Forelimb muscle (tissue), 1 donor: ENCODE measurements around the gene CDX1. TPM values are rescaled to one million over a fixed set of nuclear protein-coding genes. Genes with fewer than 3 reads are reported as not detected.

Experiments
- DNase-seq: peaks from one replicate; pipeline ENCODE4 v3.0.0-alpha.2; 2013; ENCODE audit warnings: low read depth
- polyA plus RNA-seq: library from polyadenylated mRNA; unstranded; fragments of 120-200 nt; gene quantifications from one replicate; pipeline ENCODE4 v1.2.1, GENCODE V29; 2013; ENCODE audit not compliant: insufficient read length

The CDX1 gene
- polyA plus RNA-seq, 1 donor: 0.24 TPM

- DNase-seq: no peak
Measured at GRCh38 chr5:150146862-150147601, 19.5 kb upstream of the CDX1 start.

- no peak for DNase-seq
Measured at GRCh38 chr5:150147670-150148069, 18.9 kb upstream of the CDX1 start.

GRCh38 chr5:150148117-150148927 lies 18.3 kb upstream of the CDX1 start:
- DNase-seq: no peak

GRCh38 chr5:150149618-150150017 lies 17.0 kb upstream of the CDX1 start:
- no peak for DNase-seq

DNA sequence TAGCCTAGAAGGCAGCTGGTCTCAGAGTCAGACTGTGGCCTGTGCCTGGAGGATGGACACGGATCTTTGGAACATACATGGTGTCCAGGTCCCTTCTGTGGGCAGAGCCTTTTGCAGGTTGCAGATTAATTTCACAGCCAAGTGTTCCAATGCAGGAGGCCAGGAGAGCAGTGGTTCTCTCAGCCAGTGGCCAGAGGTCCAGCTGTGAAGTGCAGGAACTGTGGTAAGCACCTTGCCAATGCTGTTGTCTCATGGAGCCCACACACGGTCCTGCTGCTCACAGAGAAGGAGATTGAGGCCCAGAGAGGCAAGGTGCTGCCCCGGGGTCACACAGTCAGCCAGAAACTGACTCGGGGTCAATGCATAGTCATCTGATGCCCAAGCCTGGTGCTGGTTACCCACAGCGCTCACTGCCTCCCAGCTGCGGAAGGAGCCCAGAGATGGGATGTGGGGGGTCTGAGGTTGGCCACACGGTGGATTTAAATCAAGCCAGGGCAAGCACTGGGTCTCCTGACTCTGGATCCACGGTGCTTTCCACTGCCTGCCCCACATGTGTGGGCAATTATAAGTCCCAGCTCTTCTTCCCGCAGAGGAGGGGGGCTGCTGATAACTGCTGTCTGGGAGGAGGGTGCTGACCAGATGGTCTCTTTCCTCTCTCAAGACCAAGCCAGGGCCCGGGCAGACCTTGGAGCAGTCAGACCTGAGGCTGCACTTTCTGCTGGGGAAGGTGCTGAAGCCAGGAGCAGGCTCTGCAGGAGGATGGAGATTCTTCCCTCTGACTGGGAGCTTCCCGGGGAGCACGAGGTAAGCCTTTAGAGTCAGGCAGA lies 13.7 kb upstream of the CDX1 start:
- no peak for DNase-seq

GRCh38 chr5:150153483-150153882 lies 13.1 kb upstream of the CDX1 start:
- DNase-seq: no peak

DNA sequence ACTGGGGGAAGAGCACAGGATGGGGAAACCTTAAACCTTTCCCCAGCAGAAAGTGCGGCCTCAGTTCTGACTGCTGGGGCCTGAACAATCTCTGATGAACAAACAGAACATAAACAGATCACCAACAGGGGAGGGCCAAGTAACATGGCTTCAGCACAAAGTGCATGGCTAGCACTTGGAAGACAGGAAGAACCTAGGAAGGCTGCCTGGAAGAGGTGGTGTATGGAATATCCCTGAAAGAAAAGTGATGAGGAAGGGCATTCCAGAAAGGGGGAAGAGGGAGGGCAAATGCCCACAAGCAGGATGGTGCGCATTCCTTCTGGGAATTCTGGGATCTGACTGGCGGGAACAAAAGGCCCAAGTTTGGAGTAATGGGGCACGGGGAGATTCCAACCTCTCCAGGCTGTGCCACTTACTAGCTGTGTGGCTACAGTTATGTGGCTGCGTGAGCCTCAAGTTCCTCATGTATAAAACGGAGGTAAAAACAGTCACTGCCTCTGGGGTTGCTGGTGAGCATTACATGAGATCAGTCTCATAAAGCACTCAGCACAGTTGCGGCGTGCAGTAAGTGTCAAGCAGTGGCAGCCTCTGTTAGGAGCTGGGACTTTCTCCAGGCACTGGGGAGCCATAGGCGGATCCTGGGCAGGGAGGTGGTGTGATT lies 12.5 kb upstream of the CDX1 start:
- DNase-seq: no peak

DNA sequence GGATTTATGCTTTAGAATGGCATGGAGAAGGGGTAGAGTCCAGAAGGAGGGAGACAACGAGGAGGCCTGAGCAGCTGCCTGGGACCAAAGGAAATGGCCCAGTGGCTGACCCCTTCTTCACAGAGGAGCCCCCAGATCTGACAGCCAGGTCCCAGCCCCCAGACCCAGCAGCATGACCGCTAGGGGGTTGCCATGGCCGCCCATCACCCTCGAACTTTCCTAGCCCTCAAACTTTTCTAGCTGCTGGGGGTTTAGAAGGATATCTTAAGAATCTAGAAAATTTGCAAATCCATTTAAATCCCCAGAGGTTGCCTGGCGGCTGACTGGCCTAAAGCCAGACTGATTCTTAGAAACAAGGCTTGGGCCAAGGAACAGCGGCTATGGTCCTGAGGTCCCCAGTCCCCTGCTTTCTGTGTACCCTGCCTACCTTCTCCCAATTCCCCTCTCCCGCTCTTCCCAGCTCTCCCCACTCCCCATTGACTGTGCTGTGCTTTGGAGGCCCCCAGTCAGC lies 11.9 kb upstream of the CDX1 start:
- DNase-seq: no peak

- DNase-seq: peak; percentile 57
Measured at GRCh38 chr5:150155258-150156026, 11.1 kb upstream of the CDX1 start, which contains the start of gene PDGFRB. TSS of gene PDGFRB (minus strand) at chr5:150155845. CDS start at chr5:150137047, 18,798 bp downstream.

DNA sequence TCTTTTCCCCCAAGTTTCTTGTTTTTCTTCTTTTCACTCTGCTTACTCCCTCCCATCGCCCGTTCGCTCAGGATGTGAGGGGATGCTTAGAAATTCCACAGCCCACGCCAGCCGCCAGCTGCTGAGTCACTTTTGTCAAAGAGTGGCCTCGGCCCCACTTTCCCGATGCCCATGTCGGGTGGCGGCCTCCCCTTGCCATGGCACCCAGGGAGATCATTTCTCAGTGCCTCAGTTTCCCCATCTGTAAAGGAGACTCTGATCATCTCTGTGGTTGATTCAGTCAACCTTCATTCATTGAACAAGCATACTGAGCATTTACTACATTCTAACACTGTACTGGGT lies 10.6 kb upstream of the CDX1 start:
- no peak for DNase-seq

DNA sequence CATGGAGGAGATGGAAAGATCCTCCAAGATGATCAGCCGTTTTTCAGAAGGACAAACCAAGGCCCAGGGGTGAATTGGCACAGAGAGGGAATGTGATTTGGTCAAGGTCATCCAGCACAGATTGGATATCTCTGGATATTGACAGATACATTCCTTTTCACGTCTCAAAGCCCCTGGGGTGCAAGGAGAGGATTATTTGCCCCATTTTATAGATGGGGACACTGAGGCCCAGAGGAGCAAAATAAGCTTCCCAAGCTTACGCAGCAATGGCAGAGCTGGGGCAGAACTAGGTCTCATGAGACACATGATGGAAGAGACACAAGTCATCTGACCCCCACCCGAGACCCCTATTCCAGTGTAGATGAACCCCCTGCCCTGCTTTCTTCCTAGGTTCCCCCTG lies 10.0 kb upstream of the CDX1 start:
- DNase-seq: no peak

GRCh38 chr5:150157168-150157567 lies 9.4 kb upstream of the CDX1 start:
- DNase-seq: no peak

GRCh38 chr5:150158170-150158949 lies 8.2 kb upstream of the CDX1 start:
- no peak for DNase-seq

DNA sequence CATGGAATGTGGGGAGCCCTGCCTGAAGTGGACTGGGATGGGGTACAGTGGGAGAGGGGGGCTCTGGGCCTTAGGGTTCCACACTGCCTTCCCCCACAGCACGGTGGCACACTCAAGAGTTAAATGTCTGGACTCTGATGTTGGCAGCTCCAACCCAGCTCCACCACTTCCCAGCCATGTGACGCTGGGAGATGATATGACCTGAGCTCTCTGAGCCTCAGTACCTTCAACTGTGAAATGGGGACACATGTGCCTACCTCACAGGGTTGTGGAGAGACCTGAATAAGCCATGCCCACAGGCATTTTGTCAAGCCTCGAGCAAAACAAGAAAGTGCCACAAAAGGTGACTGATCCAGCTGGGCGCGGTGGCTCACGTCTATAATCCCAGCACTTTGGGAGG lies 7.5 kb upstream of the CDX1 start:
- no peak for DNase-seq

DNA sequence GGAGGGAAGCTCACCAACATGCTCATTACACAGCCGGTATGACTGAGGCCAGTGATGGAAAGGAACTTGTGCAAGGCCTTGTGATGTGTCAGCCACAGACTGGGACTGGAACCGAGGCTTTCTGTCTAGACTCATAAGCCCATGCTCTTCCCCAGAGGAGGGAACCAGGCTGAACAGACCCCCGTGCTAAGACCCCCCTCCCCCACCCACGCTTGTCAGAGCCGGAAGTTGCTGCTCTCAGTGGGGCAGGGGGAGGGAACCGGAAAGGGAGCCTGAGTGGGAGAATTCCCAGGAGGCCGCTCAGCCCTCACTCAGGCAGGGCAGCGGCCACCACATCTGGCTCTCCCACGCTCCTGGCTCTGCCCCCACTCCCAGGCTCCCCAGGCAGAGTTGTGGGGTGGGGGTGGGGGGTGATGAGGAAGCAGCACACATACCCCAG lies 6.8 kb upstream of the CDX1 start:
- DNase-seq: no peak

- DNase-seq: no peak
Measured at GRCh38 chr5:150160448-150161081, 6.0 kb upstream of the CDX1 start.

DNA sequence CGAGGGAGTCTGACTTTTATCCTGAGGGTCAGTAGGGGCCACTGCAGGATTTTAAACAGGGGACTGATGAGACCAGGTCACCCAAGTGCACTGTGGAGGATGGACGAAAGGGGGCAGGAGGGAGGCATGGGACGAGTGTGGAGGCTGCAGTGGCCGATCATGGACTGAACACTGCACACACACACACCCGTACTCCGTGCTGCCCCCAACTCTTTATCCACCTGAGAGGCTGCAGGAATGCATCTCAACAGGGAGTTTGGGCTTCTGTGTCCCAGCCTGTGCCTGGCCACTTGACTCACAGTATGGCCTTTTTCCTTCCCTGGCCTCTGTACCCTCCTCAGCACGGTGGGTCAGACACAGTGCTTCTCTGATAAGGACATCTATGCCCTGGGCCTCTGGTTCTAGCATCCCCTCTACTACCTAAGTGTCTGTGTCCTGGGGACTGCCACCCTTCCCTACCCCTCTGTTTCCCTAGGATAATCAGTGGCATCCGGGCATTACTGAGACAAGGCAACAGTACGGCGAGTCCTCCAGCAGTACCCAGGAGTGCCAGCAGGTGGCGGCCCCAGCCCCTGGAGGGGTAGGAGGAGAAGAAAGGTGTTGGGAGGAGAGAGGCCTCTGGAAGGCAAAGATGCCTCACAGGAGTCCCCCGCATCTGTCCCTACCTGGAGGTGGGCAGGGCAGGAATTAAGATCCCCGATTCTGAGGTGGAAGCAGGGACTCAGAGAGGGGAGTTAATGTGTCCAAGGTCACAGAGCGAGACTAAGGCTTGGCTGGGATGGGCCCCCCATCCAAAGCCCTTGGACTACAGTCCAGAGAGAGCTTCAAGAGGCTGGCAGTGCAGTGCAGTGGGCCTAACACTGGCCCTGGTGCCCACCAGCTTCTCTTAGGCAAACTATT lies 5.1 kb upstream of the CDX1 start:
- no peak for DNase-seq

DNA sequence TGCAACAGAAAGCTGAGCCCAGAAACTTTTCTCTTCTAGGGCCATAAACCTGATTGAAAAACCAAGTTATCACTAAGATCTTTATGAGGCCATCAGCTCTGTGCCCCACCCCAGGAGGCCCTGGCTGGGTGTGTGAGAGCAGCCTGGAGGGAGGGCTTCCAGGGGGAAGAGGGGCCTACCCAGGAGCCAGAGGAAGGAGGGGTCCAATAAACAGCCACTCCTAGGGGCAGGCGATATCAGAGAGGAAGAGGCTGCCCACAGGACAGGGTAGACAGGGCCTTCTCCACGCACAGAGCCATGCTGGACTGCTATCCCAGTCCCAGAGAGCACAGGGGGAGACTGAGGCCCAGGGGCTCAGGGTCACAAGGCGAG lies 4.5 kb upstream of the CDX1 start:
- no peak for DNase-seq
